Ishikawa (cell line): ENCODE measurements around the gene METTL23.

Experiments
- CEBPB ChIP-seq: IDR thresholded peaks from 2 replicates; pipeline ENCODE4 v1.6.1; 2012
- CREB1 ChIP-seq: IDR thresholded peaks from 2 replicates; pipeline ENCODE4 v1.6.1; 2012; ENCODE audit warnings: low read depth
- EGR1 ChIP-seq: IDR thresholded peaks from 2 replicates; pipeline ENCODE4 v1.6.1; 2012
- EP300 ChIP-seq: IDR thresholded peaks from 2 replicates; pipeline ENCODE4 v1.6.1; 2012; ENCODE audit warnings: borderline replicate concordance
- FOXM1 ChIP-seq: IDR thresholded peaks from 2 replicates; pipeline ENCODE4 v1.6.1; 2012; ENCODE audit warnings: low read depth, borderline replicate concordance
- MAX ChIP-seq: IDR thresholded peaks from 2 replicates; pipeline ENCODE4 v1.6.1; 2012
- NFIC ChIP-seq: IDR thresholded peaks from 2 replicates; pipeline ENCODE4 v1.6.1; 2012
- RAD21 ChIP-seq: IDR thresholded peaks from 2 replicates; pipeline ENCODE4 v1.6.1; 2012; ENCODE audit warnings: low read depth
- REST ChIP-seq: IDR thresholded peaks from 2 replicates; pipeline ENCODE4 v1.6.1; 2012; ENCODE audit warnings: low read depth, mild to moderate bottlenecking
- TAF1 ChIP-seq: IDR thresholded peaks from 2 replicates; pipeline ENCODE4 v1.6.1; 2012; ENCODE audit warnings: low read depth, mild to moderate bottlenecking
- TCF12 ChIP-seq: IDR thresholded peaks from 2 replicates; pipeline ENCODE4 v1.6.1; 2012; ENCODE audit warnings: low read depth
- TEAD4 ChIP-seq: IDR thresholded peaks from 2 replicates; pipeline ENCODE4 v1.6.1; 2012
- USF1 ChIP-seq: IDR thresholded peaks from 2 replicates; pipeline ENCODE4 v1.6.1; 2012
- YY1 ChIP-seq: IDR thresholded peaks from 2 replicates; pipeline ENCODE4 v1.6.1; 2012; ENCODE audit warnings: low read depth
- ZBTB7A ChIP-seq: IDR thresholded peaks from 2 replicates; pipeline ENCODE4 v1.6.1; 2012; ENCODE audit warnings: low read depth

The METTL23 gene

GRCh38 chr17:76687298-76688164 is 39.1 kb upstream of the METTL23 start:
- TF ChIP-seq FOXM1 (no peak), USF1 (no peak), RAD21 (no peak), NFIC (no peak), EP300 (no peak), ZBTB7A (no peak), MAX (no peak), EGR1 (no peak), TCF12 (no peak), TAF1 (no peak), CREB1 (no peak), CEBPB (no peak), TEAD4 (no peak), REST (no peak), YY1 (no peak)

GRCh38 chr17:76688165-76688622 is 38.4 kb upstream of the METTL23 start:
- TF ChIP-seq CEBPB (no peak), FOXM1 (no peak), CREB1 (no peak), USF1 (no peak), TAF1 (no peak), EP300 (no peak), TEAD4 (no peak), EGR1 (no peak), NFIC (no peak), TCF12 (no peak), MAX (no peak), YY1 (no peak), REST (no peak), ZBTB7A (no peak), RAD21 (no peak)

- no peak for TF ChIP-seq ZBTB7A
- no peak for TF ChIP-seq MAX
- no peak for TF ChIP-seq CEBPB
- TF ChIP-seq TAF1 = no peak
- no peak for TF ChIP-seq FOXM1
- no peak for TF ChIP-seq REST
- TF ChIP-seq TEAD4 = no peak
- TF ChIP-seq USF1 = no peak
- TF ChIP-seq RAD21 = no peak
- TF ChIP-seq EGR1 = no peak
- no peak for TF ChIP-seq EP300
- no peak for TF ChIP-seq TCF12
- no peak for TF ChIP-seq YY1
- TF ChIP-seq CREB1 = no peak
- no peak for TF ChIP-seq NFIC
Observed at GRCh38 chr17:76689859-76690258, 36.8 kb upstream of the METTL23 start.
